ENCODE measurements around the gene LRRC32.

LRRC32 gene

GRCh38 chr11:76661834-76662434 is 8.6 kb downstream of the LRRC32 start:
- H2AFZ ChIP-seq (ENCODE audit: low read depth, low read length) = no peak overlapping the region
- H3K4me3 ChIP-seq (ENCODE audit: low read length) = no peak overlapping the region
- H3K27me3 ChIP-seq (ENCODE audit: insufficient read depth, low read length) = peaks cover 22% of the 10 kb centered on the region
- H3K36me3 ChIP-seq (ENCODE audit: insufficient read depth, low read length) = no peaks in the 10 kb centered on the region
- H3K9me3 ChIP-seq (ENCODE audit: low read length) = no peaks in the 10 kb centered on the region
- H3K4me1 ChIP-seq (ENCODE audit: insufficient read depth, low read length) = no peaks in the 10 kb centered on the region

- Histone ChIP-seq H3K27me3 (ENCODE audit: insufficient read depth, low read length) (peaks cover 21% of the 10 kb centered on the region), H2AFZ (ENCODE audit: low read depth, low read length) (no peak overlapping the region), H3K4me3 (ENCODE audit: low read length) (no peak overlapping the region), H3K4me1 (ENCODE audit: insufficient read depth, low read length) (no peaks in the 10 kb centered on the region), H3K36me3 (ENCODE audit: insufficient read depth, low read length) (no peaks in the 10 kb centered on the region), H3K9me3 (ENCODE audit: low read length) (no peaks in the 10 kb centered on the region)
Observed at GRCh38 chr11:76661306-76661751, 9.2 kb downstream of the LRRC32 start.

GRCh38 chr11:76660533-76661305 is 9.8 kb downstream of the LRRC32 start:
- no peak overlapping the region for H3K4me3 ChIP-seq (ENCODE audit: low read length)
- peaks cover 16% of the 10 kb centered on the region for H3K27me3 ChIP-seq (ENCODE audit: insufficient read depth, low read length)
- no peak overlapping the region for H2AFZ ChIP-seq (ENCODE audit: low read depth, low read length)
- H3K4me1 ChIP-seq (ENCODE audit: insufficient read depth, low read length) = no peaks in the 10 kb centered on the region
- H3K9me3 ChIP-seq (ENCODE audit: low read length) = no peaks in the 10 kb centered on the region
- H3K36me3 ChIP-seq (ENCODE audit: insufficient read depth, low read length) = no peaks in the 10 kb centered on the region

- Histone ChIP-seq H2AFZ (ENCODE audit: low read depth, low read length) (no peak overlapping the region), H3K36me3 (ENCODE audit: insufficient read depth, low read length) (no peaks in the 10 kb centered on the region), H3K27me3 (ENCODE audit: insufficient read depth, low read length) (peaks cover 9% of the 10 kb centered on the region), H3K9me3 (ENCODE audit: low read length) (no peaks in the 10 kb centered on the region), H3K4me3 (ENCODE audit: low read length) (no peak overlapping the region), H3K4me1 (ENCODE audit: insufficient read depth, low read length) (no peaks in the 10 kb centered on the region)
Observed at GRCh38 chr11:76659672-76660532, 10.6 kb downstream of the LRRC32 start.

GRCh38 chr11:76658651-76659650 is 11.6 kb downstream of the LRRC32 start:
- Histone ChIP-seq H3K27me3 (ENCODE audit: insufficient read depth, low read length) (peaks cover 5% of the 10 kb centered on the region), H3K36me3 (ENCODE audit: insufficient read depth, low read length) (no peaks in the 10 kb centered on the region), H3K9me3 (ENCODE audit: low read length) (no peaks in the 10 kb centered on the region), H3K4me3 (ENCODE audit: low read length) (no peak overlapping the region), H3K4me1 (ENCODE audit: insufficient read depth, low read length) (no peaks in the 10 kb centered on the region), H2AFZ (ENCODE audit: low read depth, low read length) (no peak overlapping the region)

GRCh38 chr11:76658231-76658630 is 12.3 kb downstream of the LRRC32 start:
- H3K36me3 ChIP-seq (ENCODE audit: insufficient read depth, low read length) = no peaks in the 10 kb centered on the region
- H3K4me1 ChIP-seq (ENCODE audit: insufficient read depth, low read length) = no peaks in the 10 kb centered on the region
- no peak overlapping the region for H3K4me3 ChIP-seq (ENCODE audit: low read length)
- H3K27me3 ChIP-seq (ENCODE audit: insufficient read depth, low read length) = peaks cover 8% of the 10 kb centered on the region
- H3K9me3 ChIP-seq (ENCODE audit: low read length) = no peaks in the 10 kb centered on the region
- H2AFZ ChIP-seq (ENCODE audit: low read depth, low read length) = no peak overlapping the region

GRCh38 chr11:76657187-76658170 is 13.1 kb downstream of the LRRC32 start:
- H3K36me3 ChIP-seq (ENCODE audit: insufficient read depth, low read length) = no peaks in the 10 kb centered on the region
- H3K4me3 ChIP-seq (ENCODE audit: low read length) = no peak overlapping the region
- H3K27me3 ChIP-seq (ENCODE audit: insufficient read depth, low read length) = peaks cover 8% of the 10 kb centered on the region
- H3K4me1 ChIP-seq (ENCODE audit: insufficient read depth, low read length) = no peaks in the 10 kb centered on the region
- no peaks in the 10 kb centered on the region for H3K9me3 ChIP-seq (ENCODE audit: low read length)
- H2AFZ ChIP-seq (ENCODE audit: low read depth, low read length) = no peak overlapping the region

- no peak overlapping the region for H2AFZ ChIP-seq (ENCODE audit: low read depth, low read length)
- no peaks in the 10 kb centered on the region for H3K36me3 ChIP-seq (ENCODE audit: insufficient read depth, low read length)
- H3K9me3 ChIP-seq (ENCODE audit: low read length) = no peaks in the 10 kb centered on the region
- peaks cover 8% of the 10 kb centered on the region for H3K27me3 ChIP-seq (ENCODE audit: insufficient read depth, low read length)
- H3K4me3 ChIP-seq (ENCODE audit: low read length) = no peak overlapping the region
- H3K4me1 ChIP-seq (ENCODE audit: insufficient read depth, low read length) = no peaks in the 10 kb centered on the region
Observed at GRCh38 chr11:76656571-76657081, 13.9 kb downstream of the LRRC32 start.

GRCh38 chr11:76656050-76656531 is 14.5 kb downstream of the LRRC32 start:
- Histone ChIP-seq H3K36me3 (ENCODE audit: insufficient read depth, low read length) (no peaks in the 10 kb centered on the region), H3K4me3 (ENCODE audit: low read length) (no peak overlapping the region), H3K27me3 (ENCODE audit: insufficient read depth, low read length) (peaks cover 8% of the 10 kb centered on the region), H3K4me1 (ENCODE audit: insufficient read depth, low read length) (no peaks in the 10 kb centered on the region), H3K9me3 (ENCODE audit: low read length) (no peaks in the 10 kb centered on the region), H2AFZ (ENCODE audit: low read depth, low read length) (no peak overlapping the region)

- H3K36me3 ChIP-seq (ENCODE audit: insufficient read depth, low read length) = no peaks in the 10 kb centered on the region
- H3K4me3 ChIP-seq (ENCODE audit: low read length) = no peak overlapping the region
- no peaks in the 10 kb centered on the region for H3K4me1 ChIP-seq (ENCODE audit: insufficient read depth, low read length)
Observed at GRCh38 chr11:76655501-76656049, 15.0 kb downstream of the LRRC32 start.

GRCh38 chr11:76654980-76655379 is 15.6 kb downstream of the LRRC32 start:
- H2AFZ ChIP-seq (ENCODE audit: low read depth, low read length) = no peak overlapping the region
- H3K27me3 ChIP-seq (ENCODE audit: insufficient read depth, low read length) = peaks cover 8% of the 10 kb centered on the region
- H3K4me1 ChIP-seq (ENCODE audit: insufficient read depth, low read length) = no peaks in the 10 kb centered on the region
- no peak overlapping the region for H3K4me3 ChIP-seq (ENCODE audit: low read length)
- H3K9me3 ChIP-seq (ENCODE audit: low read length) = no peaks in the 10 kb centered on the region
- no peaks in the 10 kb centered on the region for H3K36me3 ChIP-seq (ENCODE audit: insufficient read depth, low read length)

More at GRCh38 chr11:76655501-76656049, 15.0 kb downstream of the LRRC32 start:
- no peak overlapping the region for H2AFZ ChIP-seq (ENCODE audit: low read depth, low read length)
- peaks cover 8% of the 10 kb centered on the region for H3K27me3 ChIP-seq (ENCODE audit: insufficient read depth, low read length)
- H3K9me3 ChIP-seq (ENCODE audit: low read length) = no peaks in the 10 kb centered on the region
